Midbrain (tissue), 1 donor: ENCODE results near the gene FAM107B.

Source experiments
- DNase-seq: peaks from one replicate; lab custom pipeline; 2025; lab: John Stamatoyannopoulos, UW

FAM107B gene

GRCh38 chr10:14578060-14578952 lies 196.4 kb downstream of the FAM107B start:
- no peak for DNase-seq

GRCh38 chr10:14574885-14575284 lies 199.8 kb downstream of the FAM107B start:
- no peak for DNase-seq

- peak; percentile 36 for DNase-seq
Measured at GRCh38 chr10:14574291-14574690, 200.4 kb downstream of the FAM107B start.

GRCh38 chr10:14573666-14574261 lies 200.9 kb downstream of the FAM107B start:
- DNase-seq = no peak

- no peak for DNase-seq
Measured at GRCh38 chr10:14572811-14573210, 201.9 kb downstream of the FAM107B start.

GRCh38 chr10:14571866-14572507 lies 202.7 kb downstream of the FAM107B start:
- peak; percentile 91 for DNase-seq

- peak; percentile 40 for DNase-seq
Measured at GRCh38 chr10:14570800-14571199, 203.9 kb downstream of the FAM107B start.

- DNase-seq = no peak
Measured at GRCh38 chr10:14569274-14570060, 205.2 kb downstream of the FAM107B start.

- DNase-seq = no peak
Measured at GRCh38 chr10:14567421-14567820, 207.3 kb downstream of the FAM107B start.

GRCh38 chr10:14566498-14566897 lies 208.2 kb downstream of the FAM107B start:
- no peak for DNase-seq

- no peak for DNase-seq
Measured at GRCh38 chr10:14565199-14565598, 209.5 kb downstream of the FAM107B start.

GRCh38 chr10:14564268-14564744 lies 210.4 kb downstream of the FAM107B start:
- DNase-seq = no peak

- no peak for DNase-seq
Measured at GRCh38 chr10:14563359-14563940, 211.2 kb downstream of the FAM107B start.

- no peak for DNase-seq
Measured at GRCh38 chr10:14563076-14563336, 211.7 kb downstream of the FAM107B start.

GRCh38 chr10:14562218-14563075 lies 212.2 kb downstream of the FAM107B start:
- DNase-seq = no peak

GRCh38 chr10:14560791-14561765 lies 213.6 kb downstream of the FAM107B start:
- peak; percentile 57 for DNase-seq

GRCh38 chr10:14560274-14560673 lies 214.4 kb downstream of the FAM107B start:
- DNase-seq = no peak

GRCh38 chr10:14558025-14558424 lies 216.7 kb downstream of the FAM107B start:
- no peak for DNase-seq

GRCh38 chr10:14557567-14557966 lies 217.1 kb downstream of the FAM107B start:
- no peak for DNase-seq
